Keratinocyte (primary cell): Measurements from ENCODE around the gene CIB4.

ENCODE experiments used
- CTCF ChIP-seq, 3 experiments: IDR thresholded peaks in 1 of 3; conservative IDR thresholded peaks in 1 of 3; optimal IDR thresholded peaks in 1 of 3; 2 replicates in 2 of 3; 3 replicates in 1 of 3; pipeline versions ENCODE3 to v1.5.1; 2011; ENCODE audit warnings: low read length in 3 of 3, mild to moderate bottlenecking in 3 of 3, moderate library complexity in 2 of 3, control low read depth in 1 of 3, inconsistent platforms in 1 of 3; ENCODE audit not compliant: insufficient read depth in 2 of 3; ENCODE audit errors: extremely low read depth in 1 of 3
- EZH2 ChIP-seq: IDR thresholded peaks from one replicate; pipeline ENCODE4 v1.6.1; 2012; ENCODE audit warnings: inconsistent platforms, mild to moderate bottlenecking, low read length, moderate library complexity

- no peak for TF ChIP-seq EZH2
- no peak for TF ChIP-seq CTCF (optimal IDR thresholded peaks at IDR 0.05 in 1 of 3, IDR thresholded peaks at IDR 0.05 in 1 of 3, conservative IDR thresholded peaks at IDR 0.05 in 1 of 3; ENCODE audit: extremely low read depth in 1 of 3, insufficient read depth in 2 of 3, low read length in 3 of 3)
Observed at GRCh38 chr2:26674002-26674751, 33.0 kb upstream of the CIB4 start.
